GM12873 (cell line): ENCODE results near the gene C9orf50.

Source experiments
- CTCF ChIP-seq: IDR thresholded peaks from 2 replicates; pipeline ENCODE4 v1.5.1; 2012; ENCODE audit warnings: low read depth, mild to moderate bottlenecking, moderate library complexity, low read length, control low read depth; ENCODE audit not compliant: insufficient read depth; ENCODE audit errors: missing control alignments

C9orf50 gene

DNA sequence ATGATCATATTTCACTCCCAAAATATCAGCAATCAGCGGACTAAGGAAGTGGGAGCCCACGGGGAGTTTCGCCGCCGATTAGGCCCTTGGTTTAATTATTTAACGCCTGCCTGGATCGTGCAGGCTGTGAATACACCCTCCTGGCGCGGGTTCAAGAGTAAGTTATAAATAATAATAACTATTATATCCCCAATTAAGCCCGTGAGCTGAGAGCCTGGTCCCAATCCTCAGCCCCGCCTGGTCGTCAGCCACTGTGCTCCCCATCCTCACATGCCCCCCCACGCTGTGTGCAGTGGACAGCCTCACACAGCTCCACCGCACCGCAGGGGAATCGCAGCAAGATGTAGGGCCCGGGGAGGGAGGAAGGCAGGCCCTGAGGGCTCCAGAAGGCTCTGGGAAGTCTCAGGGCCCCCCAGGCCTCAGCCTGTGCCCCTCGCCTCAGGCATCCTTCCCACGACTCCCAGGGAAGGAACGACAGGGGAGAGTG, 33.7 kb upstream of the C9orf50 start:
- TF ChIP-seq CTCF = no peak

GRCh38 chr9:129653823-129654553, 33.1 kb upstream of the C9orf50 start:
- TF ChIP-seq CTCF = no peak

GRCh38 chr9:129650680-129651235, 29.9 kb upstream of the C9orf50 start:
- no peak for TF ChIP-seq CTCF

GRCh38 chr9:129649726-129650679, 29.1 kb upstream of the C9orf50 start:
- TF ChIP-seq CTCF = no peak

DNA sequence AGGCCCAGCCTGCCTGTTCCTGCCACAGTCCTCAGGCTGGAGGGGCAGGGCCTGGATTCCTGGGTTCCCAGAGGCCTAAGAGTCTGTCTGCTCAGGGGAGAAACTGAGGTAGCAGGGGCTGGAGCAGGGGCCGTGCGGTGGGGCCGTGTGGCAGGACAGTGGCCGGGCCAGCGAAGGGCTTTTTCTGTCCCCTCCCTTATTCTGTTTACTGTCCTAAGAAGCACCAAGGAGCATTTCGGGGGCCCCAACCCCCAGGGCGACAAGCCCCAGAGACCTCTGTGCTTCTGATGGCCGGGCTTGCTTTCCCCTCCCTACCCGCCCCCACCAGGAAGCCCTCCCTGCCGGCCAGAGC, 27.8 kb upstream of the C9orf50 start:
- TF ChIP-seq CTCF = no peak

GRCh38 chr9:129648092-129648763, 27.3 kb upstream of the C9orf50 start:
- TF ChIP-seq CTCF = no peak
